Activated naive CD8-positive, alpha-beta T cell treated with anti-CD3 and anti-CD28 coated beads for 36 hours (primary cell): ENCODE measurements around the gene NOP9. TPM values are rescaled to one million over a fixed set of nuclear protein-coding genes. Genes with fewer than 3 reads are reported as not detected.

Source experiments
- DNase-seq: peaks from one replicate; pipeline ENCODE4 v3.0.0; 2021
- H3K27ac Mint-ChIP-seq: one replicate; pipeline ENCODE4 v1.8.0; 2022; ENCODE audit warnings: mild to moderate bottlenecking, moderate library complexity, mixed read lengths
- H3K27me3 Mint-ChIP-seq: one replicate; pipeline ENCODE4 v1.8.0; 2022; ENCODE audit warnings: mild to moderate bottlenecking, mixed read lengths
- H3K36me3 Mint-ChIP-seq: one replicate; pipeline ENCODE4 v1.8.0; 2021; ENCODE audit warnings: mild to moderate bottlenecking, mixed read lengths
- H3K4me1 Mint-ChIP-seq: one replicate; pipeline ENCODE4 v1.8.0; 2021; ENCODE audit warnings: mixed read lengths
- H3K4me3 Mint-ChIP-seq: one replicate; pipeline ENCODE4 v1.8.0; 2022; ENCODE audit warnings: mild to moderate bottlenecking, moderate library complexity, mixed read lengths
- H3K9me3 Mint-ChIP-seq: one replicate; pipeline ENCODE4 v1.8.0; 2022; ENCODE audit warnings: mixed read lengths
- total RNA-seq, 2 experiments: library from RNA; stranded (reverse); gene quantifications; one replicate each; pipeline ENCODE4 v1.2.3, GENCODE V29; 2021

NOP9 gene, protein sequence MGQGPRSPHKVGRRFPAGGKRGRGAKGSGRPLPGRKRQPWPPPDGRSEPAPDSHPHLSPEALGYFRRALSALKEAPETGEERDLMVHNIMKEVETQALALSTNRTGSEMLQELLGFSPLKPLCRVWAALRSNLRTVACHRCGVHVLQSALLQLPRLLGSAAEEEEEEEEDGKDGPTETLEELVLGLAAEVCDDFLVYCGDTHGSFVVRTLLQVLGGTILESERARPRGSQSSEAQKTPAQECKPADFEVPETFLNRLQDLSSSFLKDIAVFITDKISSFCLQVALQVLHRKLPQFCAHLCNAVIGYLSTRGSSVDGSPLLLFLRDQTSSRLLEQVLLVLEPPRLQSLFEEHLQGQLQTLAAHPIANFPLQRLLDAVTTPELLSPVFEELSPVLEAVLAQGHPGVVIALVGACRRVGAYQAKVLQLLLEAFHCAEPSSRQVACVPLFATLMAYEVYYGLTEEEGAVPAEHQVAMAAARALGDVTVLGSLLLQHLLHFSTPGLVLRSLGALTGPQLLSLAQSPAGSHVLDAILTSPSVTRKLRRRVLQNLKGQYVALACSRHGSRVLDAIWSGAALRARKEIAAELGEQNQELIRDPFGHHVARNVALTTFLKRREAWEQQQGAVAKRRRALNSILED
- 10 to 100 TPM; 40.9 to 45.0 TPM for total RNA-seq

- H3K4me3 Mint-ChIP-seq = peak within 1 kb of the TSS; percentile 89
- peak; percentile 90 for DNase-seq
- H3K4me1 Mint-ChIP-seq = peaks cover 46% of the 10 kb centered on the region
- H3K9me3 Mint-ChIP-seq = no peaks in the 10 kb centered on the region
- H3K36me3 Mint-ChIP-seq = peaks cover 29% of the 10 kb centered on the region
- H3K27ac Mint-ChIP-seq = peak within 1 kb of the TSS; percentile 91
- H3K27me3 Mint-ChIP-seq = no peaks in the 10 kb centered on the region
These were observed at the start of gene NOP9, which contains the start of gene DHRS1 for GRCh38 chr14:24299255-24300191. Gene NOP9 (plus strand): TSS chr14:24299850. CDS start chr14:24299955, 105 bp downstream. Gene DHRS1 (minus strand): TSS chr14:24299780. CDS start chr14:24299106, 674 bp downstream.

DNA sequence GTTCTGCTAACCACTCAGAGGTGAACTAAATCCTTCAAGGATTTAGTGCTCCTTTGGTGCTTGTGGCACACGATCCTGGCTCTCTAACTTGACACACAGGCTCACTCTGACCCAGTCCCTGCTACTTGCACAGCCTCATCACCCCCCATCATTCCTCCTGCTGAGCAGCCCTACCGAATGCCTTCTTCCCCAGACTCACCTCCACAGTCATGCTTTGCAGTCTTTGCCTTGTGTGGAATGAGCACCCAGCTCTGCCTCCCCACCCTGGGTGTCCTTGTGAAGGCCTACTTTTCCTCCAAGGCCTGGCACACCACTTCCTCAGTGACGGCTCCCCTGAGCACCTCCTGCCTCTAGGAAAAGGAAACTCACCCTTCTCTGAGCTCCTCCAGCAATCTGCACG lies 49.3 kb upstream of the NOP9 start:
- Mint-ChIP-seq H3K4me3 (no peak overlapping the region), H3K36me3 (peaks cover 4% of the 10 kb centered on the region), H3K9me3 (no peaks in the 10 kb centered on the region), H3K27ac (no peak overlapping the region), H3K4me1 (peaks cover 28% of the 10 kb centered on the region), H3K27me3 (no peaks in the 10 kb centered on the region)
- DNase-seq = no peak

- Mint-ChIP-seq H3K27ac (no peak overlapping the region), H3K4me3 (no peak overlapping the region), H3K4me1 (peaks cover 25% of the 10 kb centered on the region), H3K9me3 (no peaks in the 10 kb centered on the region), H3K27me3 (no peaks in the 10 kb centered on the region), H3K36me3 (peaks cover 4% of the 10 kb centered on the region)
- DNase-seq = no peak
These were observed 47.8 kb upstream of the NOP9 start for GRCh38 chr14:24251880-24252288.

DNA sequence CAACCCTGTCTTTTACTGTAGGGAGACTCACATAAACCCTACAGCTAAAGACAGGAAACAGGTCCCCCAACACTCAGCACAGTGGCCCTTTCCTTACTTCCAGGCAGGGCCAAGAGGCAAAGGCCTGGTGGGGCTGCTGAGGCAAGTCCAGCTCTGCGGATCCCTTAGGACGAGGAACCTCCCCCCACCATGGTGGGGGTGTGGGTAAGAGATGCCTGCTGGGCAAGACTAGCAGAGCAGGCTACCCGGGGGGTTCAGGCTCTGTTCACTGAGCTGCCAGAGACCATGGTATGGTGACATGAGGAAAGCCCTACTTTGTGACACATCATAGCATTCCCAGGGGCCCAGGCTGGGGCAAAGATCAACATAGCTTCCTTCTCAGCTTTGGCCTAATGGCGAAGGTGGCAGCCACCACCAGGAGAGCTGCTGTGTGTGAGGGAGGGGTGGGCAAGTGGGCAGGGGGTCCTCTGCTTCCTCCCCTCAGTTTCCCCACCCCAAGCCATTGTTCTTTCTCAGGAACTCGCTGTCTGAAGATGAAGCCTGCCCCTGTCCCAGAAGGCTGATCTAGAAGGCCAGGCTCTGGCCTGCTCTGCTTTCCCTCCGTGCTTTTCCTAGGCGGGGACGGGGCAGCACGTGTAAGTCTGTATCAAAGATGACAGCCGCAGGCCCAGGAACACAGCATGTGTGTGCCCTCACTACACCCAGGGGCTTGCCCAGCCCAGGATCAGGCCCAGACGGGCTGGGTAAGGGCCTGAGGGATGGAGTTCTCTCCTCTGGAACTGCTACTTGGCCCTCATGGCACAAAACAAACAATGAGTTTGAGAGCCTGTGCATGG lies 47.1 kb upstream of the NOP9 start:
- Mint-ChIP-seq H3K4me3 (no peak overlapping the region), H3K36me3 (peaks cover 4% of the 10 kb centered on the region), H3K9me3 (no peaks in the 10 kb centered on the region), H3K4me1 (peaks cover 21% of the 10 kb centered on the region), H3K27ac (no peak overlapping the region), H3K27me3 (no peaks in the 10 kb centered on the region)
- no peak for DNase-seq

DNA sequence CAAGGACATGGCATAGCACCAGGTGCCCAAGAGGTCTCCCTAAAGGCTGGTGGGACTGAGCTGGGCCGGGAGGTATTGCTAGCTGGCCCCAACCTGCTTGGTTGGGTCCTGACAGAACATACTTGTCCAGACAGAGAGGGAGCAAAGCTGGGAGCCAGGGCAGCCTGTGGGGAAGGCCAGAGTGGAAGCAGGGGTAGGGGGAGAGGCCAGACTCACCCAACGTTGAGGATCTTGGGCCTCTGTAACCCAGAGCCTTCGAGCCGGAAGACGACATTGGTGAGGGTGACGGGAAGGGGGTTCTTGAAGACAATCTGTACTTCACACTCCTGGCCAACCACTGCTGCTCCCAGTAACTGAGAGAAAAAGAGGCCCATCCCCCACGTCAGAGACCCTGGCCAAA lies 45.7 kb upstream of the NOP9 start:
- no peaks in the 10 kb centered on the region for H3K27me3 Mint-ChIP-seq
- DNase-seq = no peak
- no peak overlapping the region for H3K27ac Mint-ChIP-seq
- peaks cover 4% of the 10 kb centered on the region for H3K36me3 Mint-ChIP-seq
- H3K4me3 Mint-ChIP-seq = no peak overlapping the region
- H3K9me3 Mint-ChIP-seq = no peaks in the 10 kb centered on the region
- H3K4me1 Mint-ChIP-seq = peaks cover 12% of the 10 kb centered on the region

DNA sequence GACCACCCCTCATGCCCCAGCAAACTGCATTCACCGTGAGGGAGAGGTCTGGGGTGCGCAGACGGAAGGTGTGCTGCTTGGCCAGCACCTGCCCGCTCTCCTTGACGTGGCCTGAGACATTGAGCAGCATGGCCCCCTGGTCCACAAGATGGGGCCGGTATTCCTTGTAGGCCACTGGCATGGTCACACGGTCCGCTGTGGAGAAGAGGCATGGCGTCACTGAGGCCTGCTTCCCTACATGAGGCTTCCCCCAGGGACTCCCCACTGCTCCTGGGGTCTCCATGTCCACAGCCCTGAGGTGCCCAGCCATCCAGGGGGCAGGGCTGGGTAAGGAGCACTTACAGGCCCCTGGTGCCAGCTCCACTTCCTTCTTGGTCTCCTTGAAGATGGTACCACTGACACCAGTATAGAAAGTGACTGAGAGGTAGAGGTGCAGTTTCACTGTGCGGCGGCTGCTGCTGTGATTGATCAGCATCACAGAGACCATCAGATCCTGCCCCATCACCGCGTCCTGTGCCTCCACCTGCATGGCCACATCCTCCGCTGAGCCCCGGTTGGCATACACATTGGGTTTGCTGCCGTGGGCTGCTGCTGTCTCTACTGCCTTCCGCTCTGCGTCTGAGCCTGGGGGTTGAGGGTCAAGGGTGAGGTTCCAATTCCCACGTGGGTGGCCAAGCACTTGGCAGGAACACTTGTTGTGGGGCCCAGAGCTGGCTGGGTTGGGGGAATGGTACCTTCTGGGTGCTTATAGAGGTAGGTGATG lies 44.8 kb upstream of the NOP9 start:
- H3K36me3 Mint-ChIP-seq = peaks cover 2% of the 10 kb centered on the region
- no peak overlapping the region for H3K27ac Mint-ChIP-seq
- no peak for DNase-seq
- H3K27me3 Mint-ChIP-seq = no peaks in the 10 kb centered on the region
- H3K9me3 Mint-ChIP-seq = no peaks in the 10 kb centered on the region
- no peak overlapping the region for H3K4me3 Mint-ChIP-seq
- peaks cover 7% of the 10 kb centered on the region for H3K4me1 Mint-ChIP-seq

DNA sequence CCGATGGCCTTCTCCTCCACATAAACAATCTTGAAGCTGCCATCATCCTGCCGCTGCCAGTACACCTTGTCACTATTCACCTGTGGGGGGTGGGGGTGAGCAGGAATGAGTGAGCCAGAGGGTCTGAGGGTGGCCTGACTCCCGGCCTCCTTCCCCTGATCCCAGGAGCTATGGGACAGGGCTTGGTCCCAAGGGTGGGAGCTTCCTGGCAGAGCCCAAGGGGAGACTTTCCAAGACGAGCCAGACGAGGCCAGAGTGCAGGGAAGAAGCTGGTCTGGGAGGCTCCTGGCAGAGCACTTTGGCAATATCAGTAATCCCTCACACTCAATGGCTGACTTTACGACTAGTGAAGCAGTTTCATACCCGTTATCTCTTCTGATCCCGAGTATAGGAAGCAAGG lies 44.2 kb upstream of the NOP9 start:
- Mint-ChIP-seq H3K9me3 (no peaks in the 10 kb centered on the region), H3K36me3 (peaks cover 2% of the 10 kb centered on the region), H3K4me1 (peaks cover 3% of the 10 kb centered on the region), H3K27ac (no peak overlapping the region), H3K27me3 (no peaks in the 10 kb centered on the region), H3K4me3 (no peak overlapping the region)
- no peak for DNase-seq

DNA sequence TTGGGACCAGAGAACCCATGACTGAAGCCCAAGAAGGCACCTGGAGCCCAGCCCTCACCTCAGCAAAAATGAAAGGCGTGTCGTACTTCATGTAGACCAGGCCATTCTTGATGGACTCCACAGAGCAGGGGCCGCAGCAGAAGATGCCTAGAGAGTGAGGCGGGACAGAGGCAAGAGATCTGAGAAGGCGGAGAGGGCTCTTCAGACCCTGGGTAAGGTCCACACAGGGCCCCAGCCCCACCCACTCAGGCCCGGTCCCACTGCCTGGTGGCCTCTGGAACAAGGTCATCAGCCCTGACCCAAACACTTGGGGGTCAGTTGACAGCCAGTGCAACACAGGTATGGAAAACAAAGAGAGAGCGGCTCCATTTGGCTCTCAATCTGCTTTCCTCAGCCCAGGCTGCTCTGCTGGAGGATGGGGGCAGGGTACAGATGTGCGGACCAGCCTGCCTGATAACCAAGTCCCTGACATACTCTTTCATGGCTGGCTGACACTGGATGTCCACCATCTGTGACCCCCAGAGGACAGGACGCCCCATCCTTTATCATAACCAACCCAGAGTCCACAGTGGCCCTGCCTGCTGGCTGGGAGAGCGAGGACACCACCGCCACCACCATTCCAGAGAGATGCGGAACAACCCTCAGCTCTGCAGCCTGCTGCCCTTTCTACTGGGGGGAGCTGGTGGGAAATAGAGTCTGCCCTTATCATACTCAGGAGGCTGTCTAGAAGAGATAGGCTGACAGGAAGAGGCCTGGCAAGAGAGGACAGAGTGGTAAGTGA lies 43.5 kb upstream of the NOP9 start:
- H3K27ac Mint-ChIP-seq = no peak overlapping the region
- no peak for DNase-seq
- H3K27me3 Mint-ChIP-seq = no peaks in the 10 kb centered on the region
- H3K36me3 Mint-ChIP-seq = peaks cover 3% of the 10 kb centered on the region
- H3K9me3 Mint-ChIP-seq = no peaks in the 10 kb centered on the region
- no peak overlapping the region for H3K4me3 Mint-ChIP-seq
- no peaks in the 10 kb centered on the region for H3K4me1 Mint-ChIP-seq

DNA sequence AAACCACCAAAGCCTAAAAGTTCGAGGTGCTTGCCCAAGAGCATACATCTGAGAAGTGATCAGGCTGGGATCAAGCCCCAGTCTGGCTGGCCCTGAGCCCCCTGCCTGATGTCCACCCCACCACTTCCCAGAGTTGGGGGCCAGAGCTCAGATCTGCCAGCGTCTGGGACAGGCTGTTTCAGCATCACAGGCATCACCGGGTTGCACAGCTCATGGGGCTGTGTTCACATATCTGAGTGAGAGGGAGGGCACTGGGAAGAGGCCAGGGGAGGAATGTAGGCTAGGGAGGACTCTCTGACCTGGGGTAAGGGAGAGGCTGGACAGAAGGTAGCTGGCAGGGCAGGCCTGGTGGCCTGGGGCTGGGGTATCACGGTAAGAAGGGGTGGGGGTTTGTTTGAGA lies 42.7 kb upstream of the NOP9 start:
- DNase-seq = no peak
- H3K27ac Mint-ChIP-seq = no peak overlapping the region
- H3K4me1 Mint-ChIP-seq = no peaks in the 10 kb centered on the region
- no peaks in the 10 kb centered on the region for H3K27me3 Mint-ChIP-seq
- H3K9me3 Mint-ChIP-seq = no peaks in the 10 kb centered on the region
- no peak overlapping the region for H3K4me3 Mint-ChIP-seq
- peaks cover 4% of the 10 kb centered on the region for H3K36me3 Mint-ChIP-seq

DNA sequence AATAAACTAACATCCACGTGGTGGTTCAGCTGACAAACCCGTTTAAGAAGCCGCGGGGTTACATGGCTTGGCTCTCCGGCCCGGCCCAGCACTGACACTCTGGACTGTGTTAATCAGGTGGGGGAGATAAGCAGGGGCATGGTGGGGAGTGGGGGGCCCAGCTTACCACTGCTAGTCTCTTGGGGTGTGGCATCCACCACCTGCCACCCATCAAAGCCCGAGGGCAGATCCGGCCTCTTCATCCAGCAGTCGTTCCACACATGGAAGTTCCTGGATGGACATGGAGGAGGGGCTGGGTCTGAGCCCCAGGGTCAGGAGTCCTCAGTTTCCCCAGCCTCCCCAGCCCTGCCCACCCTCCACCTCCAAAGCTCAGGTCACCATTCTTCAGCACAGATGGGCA lies 41.5 kb upstream of the NOP9 start:
- Mint-ChIP-seq H3K27me3 (no peaks in the 10 kb centered on the region), H3K4me1 (no peaks in the 10 kb centered on the region), H3K36me3 (peaks cover 4% of the 10 kb centered on the region), H3K27ac (no peak overlapping the region), H3K9me3 (no peaks in the 10 kb centered on the region), H3K4me3 (no peak overlapping the region)
- DNase-seq = no peak

DNA sequence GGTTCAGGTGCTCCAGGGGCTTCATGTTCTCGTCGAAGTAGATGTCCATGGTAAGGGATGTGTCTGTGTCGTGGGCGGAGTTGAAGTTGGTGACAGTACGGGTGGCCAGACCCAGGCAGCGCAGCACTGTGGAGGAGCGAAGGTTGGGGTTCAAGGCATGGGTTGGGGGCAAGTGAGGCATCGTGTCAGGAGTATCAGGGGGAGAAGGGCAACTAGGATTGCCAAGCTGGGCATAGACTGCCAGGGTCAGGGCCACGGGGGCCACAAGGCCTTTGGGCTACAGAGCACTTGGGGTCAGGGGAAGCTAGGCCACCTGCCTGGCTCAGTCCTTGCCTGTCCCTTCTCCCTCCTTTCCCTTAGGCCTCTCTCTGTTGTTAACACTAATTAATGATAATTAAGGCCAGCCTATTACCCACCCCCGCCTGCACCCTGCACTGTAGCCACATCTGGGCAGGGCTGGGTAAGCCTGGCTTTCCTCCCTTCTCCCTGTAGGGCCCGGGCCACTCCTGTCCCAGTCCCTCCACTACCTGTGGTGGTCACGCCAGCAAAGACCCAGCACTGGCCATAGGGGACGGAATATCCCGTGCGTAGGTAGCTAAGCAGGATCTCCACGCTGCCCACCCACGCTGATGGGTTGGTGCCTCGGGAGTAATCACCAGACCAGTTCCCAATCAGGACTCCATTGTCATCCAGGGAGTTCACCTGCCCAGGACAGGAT lies 40.9 kb upstream of the NOP9 start:
- no peak for DNase-seq
- no peaks in the 10 kb centered on the region for H3K9me3 Mint-ChIP-seq
- no peaks in the 10 kb centered on the region for H3K4me1 Mint-ChIP-seq
- no peak overlapping the region for H3K27ac Mint-ChIP-seq
- no peak overlapping the region for H3K4me3 Mint-ChIP-seq
- H3K27me3 Mint-ChIP-seq = no peaks in the 10 kb centered on the region
- peaks cover 4% of the 10 kb centered on the region for H3K36me3 Mint-ChIP-seq

- no peaks in the 10 kb centered on the region for H3K27me3 Mint-ChIP-seq
- H3K36me3 Mint-ChIP-seq = peaks cover 4% of the 10 kb centered on the region
- DNase-seq = no peak
- no peaks in the 10 kb centered on the region for H3K9me3 Mint-ChIP-seq
- no peak overlapping the region for H3K27ac Mint-ChIP-seq
- no peaks in the 10 kb centered on the region for H3K4me1 Mint-ChIP-seq
- no peak overlapping the region for H3K4me3 Mint-ChIP-seq
These were observed 40.2 kb upstream of the NOP9 start for GRCh38 chr14:24259282-24260025.
